GM18909 (cell line): Measurements from ENCODE around the gene CAMTA2.
"Not testable (repeated sequence)": the region's sequence is repeated elsewhere in the genome, so short reads cannot be mapped to it uniquely, and the experiment has no call there.

ENCODE experiments used
- ATAC-seq: cut with Tn5 transposase; IDR thresholded peaks from one replicate; pipeline ENCODE4 v1.9.1; 2021; ENCODE audit warnings: mild to moderate bottlenecking; ENCODE audit not compliant: unreplicated experiment, poor library complexity

Gene CAMTA2

GRCh38 chr17:4986951-4987766 lies at the start of gene CAMTA2:
CAMTA2 (minus strand) TSS chr17:4987675; CDS start chr17:4986222, 1,453 bp downstream.
- ATAC-seq, result peak; percentile 67

- no peak for ATAC-seq
Observed at GRCh38 chr17:5035315-5035714, 47.8 kb upstream of the CAMTA2 start, which contains the start of gene SLC52A1. SLC52A1 (minus strand) TSS chr17:5035426; CDS start chr17:5034606, 820 bp downstream.

GRCh38 chr17:5034651-5035050 lies 47.2 kb upstream of the CAMTA2 start:
- no peak for ATAC-seq

- no peak for ATAC-seq
Observed at GRCh38 chr17:5034063-5034462, 46.6 kb upstream of the CAMTA2 start.

GRCh38 chr17:5033352-5034015 lies 46.0 kb upstream of the CAMTA2 start:
- no peak for ATAC-seq

- no peak for ATAC-seq
Observed at GRCh38 chr17:5032865-5033264, 45.4 kb upstream of the CAMTA2 start.

- ATAC-seq, result no peak
Observed at GRCh38 chr17:5031365-5032082, 44.0 kb upstream of the CAMTA2 start.

- not testable (repeated sequence) for ATAC-seq
Observed at GRCh38 chr17:5030168-5030567, 42.7 kb upstream of the CAMTA2 start.

- no peak for ATAC-seq
Observed at GRCh38 chr17:5027916-5028315, 40.4 kb upstream of the CAMTA2 start.

- ATAC-seq, result no peak
Observed at GRCh38 chr17:5027299-5027698, 39.8 kb upstream of the CAMTA2 start.

GRCh38 chr17:5024604-5025003 lies 37.1 kb upstream of the CAMTA2 start:
- no peak for ATAC-seq

- no peak for ATAC-seq
Observed at GRCh38 chr17:5023588-5024147, 36.2 kb upstream of the CAMTA2 start.

GRCh38 chr17:5022171-5022711 lies 34.8 kb upstream of the CAMTA2 start:
- ATAC-seq, result no peak

- ATAC-seq, result no peak
Observed at GRCh38 chr17:5020502-5021023, 33.1 kb upstream of the CAMTA2 start.

GRCh38 chr17:5019475-5019956 lies 32.0 kb upstream of the CAMTA2 start:
- ATAC-seq, result no peak

- no peak for ATAC-seq
Observed at GRCh38 chr17:5014357-5014756, 26.9 kb upstream of the CAMTA2 start.

- no peak for ATAC-seq
Observed at GRCh38 chr17:5011928-5012327, 24.5 kb upstream of the CAMTA2 start.

GRCh38 chr17:5003214-5003867 lies 15.9 kb upstream of the CAMTA2 start:
- no peak for ATAC-seq

GRCh38 chr17:5002121-5002788 lies 14.8 kb upstream of the CAMTA2 start:
- ATAC-seq, result no peak
